IMR-90 (cell line): ENCODE measurements around the gene HMOX2. TPM values are rescaled to one million over a fixed set of nuclear protein-coding genes. Genes with fewer than 3 reads are reported as not detected.
A peak's percentile ranks its signal among the peaks of the same experiment; 100 is the strongest.

Experiments
- ATAC-seq: fragments of 200-7000 bp; cut with Tn5 transposase; 2 replicates; pipeline ENCODE4 v1.9.1; 2020; ENCODE audit warnings: low read depth, mild to moderate bottlenecking, moderate library complexity
- BruUV-seq: library from RNA; stranded (reverse); fragments of 400-500 nt; replicated peaks from 2 replicates; lab custom pipeline; 2021; lab: Mats Ljungman, UMichigan
- CTCF ChIA-PET: fragments of 300-600 bp; formaldehyde crosslinking; extraction: SDS; loops from one replicate; lab custom pipeline; 2021; ENCODE audit warnings: antibody characterized with exemption; lab: Yijun Ruan, JAX
- POLR2A ChIA-PET: fragments of 300-600 bp; sonication (Branson Sonifier 250); formaldehyde crosslinking; loops from one replicate; lab custom pipeline; 2022; ENCODE audit warnings: antibody characterized with exemption; ENCODE audit not compliant: unreplicated experiment; lab: Charles Lee
- DNase-seq: peaks from one replicate; pipeline ENCODE4 v3.0.0; 2013
- H2AFZ ChIP-seq: replicated peaks from 2 replicates; pipeline ENCODE3; 2013; ENCODE audit warnings: low read length, mild to moderate bottlenecking; ENCODE audit not compliant: poor library complexity
- H2AK5ac ChIP-seq: 2 replicates; pipeline ENCODE4 v1.6.1; 2013; ENCODE audit warnings: low read depth, low read length, inconsistent platforms
- H2AK9ac ChIP-seq: replicated peaks from 2 replicates; pipeline ENCODE3; 2013; ENCODE audit warnings: mild to moderate bottlenecking, low read depth, low read length, moderate library complexity; ENCODE audit not compliant: poor library complexity
- H2BK120ac ChIP-seq: 2 replicates; pipeline ENCODE4 v1.6.1; 2013; ENCODE audit warnings: low read depth, low read length, inconsistent platforms
- H2BK15ac ChIP-seq: 3 replicates; pipeline ENCODE4 v1.6.1; 2013; ENCODE audit warnings: low read depth, low read length, inconsistent platforms
- H2BK20ac ChIP-seq: 2 replicates; pipeline ENCODE4 v1.6.1; 2013; ENCODE audit warnings: low read depth, mild to moderate bottlenecking, inconsistent platforms, low read length, moderate library complexity
- H2BK5ac ChIP-seq: 2 replicates; pipeline ENCODE4 v1.6.1; 2013; ENCODE audit warnings: mild to moderate bottlenecking, low read depth, low read length, inconsistent platforms; ENCODE audit not compliant: poor library complexity, severe bottlenecking
- H3K14ac ChIP-seq: replicated peaks from 2 replicates; pipeline ENCODE4 v1.6.1; 2013; ENCODE audit warnings: low read depth, low read length, inconsistent platforms
- H3K18ac ChIP-seq: 2 replicates; pipeline ENCODE4 v1.6.1; 2013; ENCODE audit warnings: low read depth, low read length, control low read depth
- H3K23ac ChIP-seq: 2 replicates; pipeline ENCODE4 v1.6.1; 2013; ENCODE audit warnings: low read depth, low read length, inconsistent platforms
- H3K27ac ChIP-seq: 2 replicates; pipeline ENCODE4 v1.5.1; 2013; ENCODE audit warnings: mild to moderate bottlenecking, control low read depth, low read length; ENCODE audit not compliant: insufficient read depth
- H3K27me3 ChIP-seq: 2 replicates; pipeline ENCODE4 v1.6.1; 2013; ENCODE audit warnings: low read length; ENCODE audit not compliant: control insufficient read depth, insufficient read depth
- H3K36me3 ChIP-seq: 2 replicates; pipeline ENCODE4 v1.6.1; 2013; ENCODE audit warnings: low read length, mixed read lengths; ENCODE audit not compliant: control insufficient read depth, insufficient read depth
- H3K4ac ChIP-seq: 2 replicates; pipeline ENCODE4 v1.6.1; 2013; ENCODE audit warnings: low read depth, low read length, inconsistent platforms
- H3K4me1 ChIP-seq: 2 replicates; pipeline ENCODE4 v1.6.1; 2013; ENCODE audit warnings: low read length, mixed read lengths; ENCODE audit not compliant: control insufficient read depth, insufficient read depth
- H3K4me2 ChIP-seq: 2 replicates; pipeline ENCODE4 v1.6.1; 2013; ENCODE audit warnings: low read depth, mild to moderate bottlenecking, control low read depth, low read length, moderate library complexity
- H3K4me3 ChIP-seq: 2 replicates; pipeline ENCODE4 v1.5.1; 2013; ENCODE audit warnings: low read depth, mild to moderate bottlenecking, control low read depth, low read length, moderate library complexity; ENCODE audit not compliant: insufficient read depth
- H3K56ac ChIP-seq: 2 replicates; pipeline ENCODE4 v1.6.1; 2013; ENCODE audit warnings: low read length, inconsistent platforms; ENCODE audit not compliant: insufficient read depth; ENCODE audit errors: extremely low read depth
- H3K79me1 ChIP-seq, 2 experiments: 2 replicates each; pipeline ENCODE4 v1.6.1; 2013; ENCODE audit warnings: low read length in 2 of 2, inconsistent platforms in 1 of 2, low read depth in 1 of 2
- H3K9ac ChIP-seq: 2 replicates; pipeline ENCODE4 v1.6.1; 2013; ENCODE audit warnings: low read depth, low read length, control low read depth
- H3K9me1 ChIP-seq: 2 replicates; pipeline ENCODE4 v1.6.1; 2013; ENCODE audit warnings: low read length, inconsistent platforms; ENCODE audit not compliant: insufficient read depth
- H3K9me3 ChIP-seq: 2 replicates; pipeline ENCODE4 v1.6.1; 2013; ENCODE audit warnings: low read length; ENCODE audit not compliant: control insufficient read depth, insufficient read depth
- H4K20me1 ChIP-seq: 2 replicates; pipeline ENCODE4 v1.6.1; 2013; ENCODE audit warnings: low read length, inconsistent platforms; ENCODE audit not compliant: insufficient read depth
- H4K5ac ChIP-seq: 2 replicates; pipeline ENCODE4 v1.6.1; 2013; ENCODE audit warnings: mild to moderate bottlenecking, low read depth, low read length, control low read depth
- H4K8ac ChIP-seq, 2 experiments: 2 replicates each; pipeline ENCODE4 v1.6.1; 2013; ENCODE audit warnings: low read depth in 2 of 2, low read length in 2 of 2, control low read depth in 1 of 2, inconsistent platforms in 1 of 2
- H4K91ac ChIP-seq: 2 replicates; pipeline ENCODE4 v1.6.1; 2013; ENCODE audit warnings: low read depth, low read length, inconsistent platforms; ENCODE audit not compliant: insufficient read depth
- BHLHE40 ChIP-seq: fragments of 150-350 bp; IDR thresholded peaks from 2 replicates; pipeline ENCODE4 v1.6.1; 2016; ENCODE audit warnings: mild to moderate bottlenecking, low read depth, low read length
- CEBPB ChIP-seq: IDR thresholded peaks from 2 replicates; pipeline ENCODE4 v1.6.1; 2012; ENCODE audit warnings: low read depth, low read length, improper control_type of control experiment
- CHD1 ChIP-seq: IDR thresholded peaks from 2 replicates; pipeline ENCODE4 v1.6.1; 2012; ENCODE audit warnings: low read depth, low read length, improper control_type of control experiment
- CTCF ChIP-seq: conservative IDR thresholded peaks from 2 replicates; pipeline ENCODE4 v1.5.1; 2012; ENCODE audit warnings: mild to moderate bottlenecking, low read depth, low read length, improper control_type of control experiment
- ELK1 ChIP-seq: fragments of 150-350 bp; IDR thresholded peaks from 2 replicates; pipeline ENCODE4 v1.6.1; 2016; ENCODE audit warnings: low read depth, mild to moderate bottlenecking, low read length, moderate library complexity, borderline replicate concordance
- FOS ChIP-seq: fragments of 150-350 bp; IDR thresholded peaks from 2 replicates; pipeline ENCODE4 v1.6.1; 2016; ENCODE audit warnings: low read depth, low read length
- MAZ ChIP-seq: IDR thresholded peaks from 2 replicates; pipeline ENCODE4 v1.6.1; 2012; ENCODE audit warnings: low read depth, mild to moderate bottlenecking, low read length, improper control_type of control experiment, moderate library complexity, borderline replicate concordance
- MXI1 ChIP-seq: IDR thresholded peaks from 2 replicates; pipeline ENCODE4 v1.6.1; 2012; ENCODE audit warnings: low read depth, mild to moderate bottlenecking, low read length, moderate library complexity, borderline replicate concordance
- NFE2L2 ChIP-seq: fragments of 150-350 bp; IDR thresholded peaks from 2 replicates; pipeline ENCODE4 v1.6.1; 2016; ENCODE audit warnings: low read depth, mild to moderate bottlenecking, low read length
- POLR2A ChIP-seq: IDR thresholded peaks from 2 replicates; pipeline ENCODE4 v1.6.1; 2012; ENCODE audit warnings: mild to moderate bottlenecking, low read depth, low read length
- RAD21 ChIP-seq: IDR thresholded peaks from 2 replicates; pipeline ENCODE4 v1.6.1; 2012; ENCODE audit warnings: low read length, improper control_type of control experiment
- RCOR1 ChIP-seq: IDR thresholded peaks from 2 replicates; pipeline ENCODE4 v1.6.1; 2012; ENCODE audit warnings: mild to moderate bottlenecking, low read length, improper control_type of control experiment; ENCODE audit not compliant: insufficient replicate concordance
- RFX5 ChIP-seq: IDR thresholded peaks from 2 replicates; pipeline ENCODE4 v1.8.0; 2012; ENCODE audit warnings: low read depth, mild to moderate bottlenecking, low read length, moderate library complexity
- SMC3 ChIP-seq: fragments of 150-350 bp; IDR thresholded peaks from 2 replicates; pipeline ENCODE4 v1.6.1; 2016; ENCODE audit warnings: low read depth, mild to moderate bottlenecking, antibody characterized with exemption, low read length, moderate library complexity
- USF2 ChIP-seq: fragments of 150-350 bp; IDR thresholded peaks from 2 replicates; pipeline ENCODE4 v1.6.1; 2017; ENCODE audit warnings: mild to moderate bottlenecking, antibody characterized with exemption, low read length, low read depth
- WGBS, 2 experiments: methylation state at CpG; one replicate each; pipeline versions ENCODE4 v1.1.5 to v1.1.7; 2013; ENCODE audit warnings: missing lambda C conversion rate in 2 of 2; ENCODE audit not compliant: insufficient read length in 1 of 2; ENCODE audit errors: extremely low coverage in 2 of 2; 5-methylcytosine and 5-hydroxymethylcytosine counted together
- dilution Hi-C: fragments of 300-500 bp; cut with HindIII; formaldehyde crosslinking; loops from one replicate; pipeline ENCODE4 v1.14.3; 2018; ENCODE audit warnings: low sequenced_read_pairs; ENCODE audit not compliant: unreplicated experiment
- in situ Hi-C: fragments of 300-500 bp; cut with MboI; formaldehyde crosslinking; loops from 3 replicates; pipeline ENCODE4 v1.14.3; 2019; ENCODE audit warnings: low sequenced_read_pairs, inconsistent platforms, mixed read lengths
- intact Hi-C: fragments of 100-400 bp; cut with micrococcal nuclease; formaldehyde crosslinking; loops from 2 replicates; pipeline ENCODE4 v1.10.0; 2022
- polyA plus RNA-seq, 3 experiments: library from polyadenylated mRNA; depleted of rRNA; stranded (reverse); fragments of >200 nt; gene quantifications; 2 replicates each; pipeline ENCODE4 v1.2.3, GENCODE V29; 2012; ENCODE audit warnings: low replicate concordance in 1 of 3
- total RNA-seq: library from RNA; depleted of rRNA; stranded (reverse); fragments of >200 nt; gene quantifications from 2 replicates; pipeline ENCODE4 v1.2.3, GENCODE V29; 2012

HMOX2 gene
- total and polyA plus RNA-seq, 2 of the 4 experiments (the other 2 are of a cell fraction) = 93.9 to 98.8 TPM

GRCh38 chr16:4507588-4508345, 31.6 kb downstream of the HMOX2 start:
- ChIA-PET POLR2A (no interaction called here), CTCF (interaction anchor here (2.4 kb wide), 1 partner anchor 41 kb away, joined by 7 read pairs; no protein-coding TSS in a partner anchor)
- no peak overlapping the region for H4K5ac ChIP-seq
- no peak overlapping the region for H2AK9ac ChIP-seq
- no peak overlapping the region for H2BK20ac ChIP-seq
- H3K9ac ChIP-seq = no peak overlapping the region
- no peak overlapping the region for H4K8ac ChIP-seq
- no peak overlapping the region for H4K91ac ChIP-seq
- no peak overlapping the region for H2BK5ac ChIP-seq
- no peak overlapping the region for H2BK15ac ChIP-seq
- H2BK120ac ChIP-seq = no peak overlapping the region
- H3K4ac ChIP-seq = no peak overlapping the region
- H3K79me1 ChIP-seq = peaks cover 0 to 59% of the 10 kb centered on the region in 2 experiments
- H3K4me1 ChIP-seq = peaks cover 2% of the 10 kb centered on the region
- H4K20me1 ChIP-seq = peaks cover 11% of the 10 kb centered on the region
- H3K36me3 ChIP-seq = peaks cover 51% of the 10 kb centered on the region
- H3K18ac ChIP-seq = no peak overlapping the region
- intact Hi-C loops (loop anchor here (2.0 kb wide), 1 partner anchor 41 kb away; no protein-coding TSS in a partner anchor), dilution Hi-C loops (no loop called here), in situ Hi-C loops (loop anchor here (25.0 kb wide), 1 partner anchor 455 kb away; the partner anchor contains the start of gene SEC14L5)
- H3K9me1 ChIP-seq = peaks cover 4% of the 10 kb centered on the region; the same call in 1 of the 2 replicates
- H3K56ac ChIP-seq = no peak overlapping the region; the same call in 1 of the 2 replicates
- no peak overlapping the region for H2AK5ac ChIP-seq
- H3K27me3 ChIP-seq = no peaks in the 10 kb centered on the region
- H3K9me3 ChIP-seq = no peaks in the 10 kb centered on the region
- BruUV-seq = no TSS peak
- H3K14ac ChIP-seq = no peak overlapping the region
- H3K4me3 ChIP-seq = no peak overlapping the region
- ATAC-seq (no peak), DNase-seq (no peak)
- no peak overlapping the region for H3K23ac ChIP-seq
- 95% methylated on average over 8 of the region's 17 CpGs; no CpG with 5 or more reads in 1 of the 2 experiments for WGBS, 2 experiments
- H3K4me2 ChIP-seq = no peak overlapping the region
- H2AFZ ChIP-seq = peak overlapping the region; percentile 13
- H3K27ac ChIP-seq = no peak overlapping the region
- TF ChIP-seq RAD21 = no peak
- TF ChIP-seq USF2 = no peak
- no peak for TF ChIP-seq MAZ
- TF ChIP-seq SMC3 = no peak
- no peak for TF ChIP-seq CHD1
- no peak for TF ChIP-seq BHLHE40
- no peak for TF ChIP-seq MXI1
- TF ChIP-seq ELK1 = no peak
- no peak for TF ChIP-seq RCOR1
- no peak for TF ChIP-seq NFE2L2
- no peak for TF ChIP-seq FOS
- no peak for TF ChIP-seq CEBPB
- TF ChIP-seq RFX5 = no peak
- TF ChIP-seq CTCF = no peak
- no peak for TF ChIP-seq POLR2A
